Heart right ventricle (tissue), 16 donors: ENCODE results near the gene CEP104. TPM values are rescaled to one million over a fixed set of nuclear protein-coding genes. Genes with fewer than 3 reads are reported as not detected.

Source experiments
- ATAC-seq, 8 donors: fragments of 200-7000 bp; cut with Tn5 transposase; one replicate each; pipeline ENCODE4 v1.9.1; 2020; ENCODE audit warnings: mild to moderate bottlenecking in 8 of 8, moderate library complexity in 8 of 8, moderate number of reproducible peaks in 1 of 8
- DNase-seq, 2 donors: peaks; one replicate each; pipeline ENCODE4 v3.0.0-alpha.2; 2020
- H3K27ac ChIP-seq, 10 donors: fragments of 200-600 bp; sonication (generic) in 2 of 10; one replicate each; pipeline versions ENCODE4 v1.5.0 to v1.8.0; 2020 to 2022; ENCODE audit warnings: mild to moderate bottlenecking in 3 of 10
- H3K27me3 ChIP-seq, 7 donors: fragments of 200-600 bp; one replicate each; pipeline ENCODE4 v1.8.0; 2021 to 2022; ENCODE audit warnings: mild to moderate bottlenecking in 2 of 7
- H3K36me3 ChIP-seq, 9 donors: fragments of 200-600 bp; sonication (generic) in 1 of 9; one replicate each; pipeline versions ENCODE4 v1.5.0 to v1.8.0; 2020 to 2022; ENCODE audit warnings: mild to moderate bottlenecking in 2 of 9
- H3K4me1 ChIP-seq, 9 donors: fragments of 200-600 bp; sonication (generic) in 1 of 9; one replicate each; pipeline versions ENCODE4 v1.5.0 to v1.8.0; 2020 to 2022; ENCODE audit warnings: mild to moderate bottlenecking in 4 of 9
- H3K4me3 ChIP-seq, 10 donors: fragments of 200-600 bp; sonication (generic) in 2 of 10; one replicate each; pipeline versions ENCODE4 v1.5.0 to v1.8.0; 2020 to 2022; ENCODE audit warnings: mild to moderate bottlenecking in 7 of 10, moderate library complexity in 2 of 10
- H3K9me3 ChIP-seq, 11 donors: fragments of 200-600 bp in 10 of 11; sonication (generic) in 2 of 11; one replicate each; pipeline versions ENCODE4 v1.5.0 to v1.8.0; 2013 to 2022; ENCODE audit warnings: mild to moderate bottlenecking in 2 of 11, control low read depth in 1 of 11, moderate library complexity in 1 of 11
- WGBS, 2 donors: extraction: QIAGEN DNeasy Blood & Tissue Kit; methylation state at CpG; one replicate each; pipeline ENCODE4 v1.1.7; 2013; ENCODE audit warnings: inconsistent platforms in 1 of 2; 5-methylcytosine and 5-hydroxymethylcytosine counted together
- intact Hi-C, 10 donors: fragments of 100-400 bp; cut with DNase I; formaldehyde crosslinking; loops; one replicate each; pipeline versions ENCODE4 v1.11.1 to v1.14.2; 2022
- polyA plus RNA-seq, 2 donors: library from polyadenylated mRNA; stranded (reverse); fragments of 200-250 nt; gene quantifications; one replicate each; pipeline ENCODE4 v1.2.3, GENCODE V29; 2013
- total RNA-seq, 10 donors: library from RNA; stranded (reverse); fragmentation: NEBNext Ultra II Directional in 3 of 10; extraction: Animal tissue kit (Norgen Biotek cat#: 25700) in 3 of 10; gene quantifications; one replicate each; pipeline versions ENCODE4 v1.2.1 to v1.2.4, GENCODE V29; 2021 to 2023
- TF ChIP-seq, protein P1 (sequence below), 9 donors: fragments of 200-600 bp; sonication (generic) in 2 of 9; IDR thresholded peaks; one replicate each; pipeline versions ENCODE4 v1.5.0 to v1.8.0; 2021 to 2022; ENCODE audit warnings: antibody characterized with exemption in 9 of 9, mild to moderate bottlenecking in 5 of 9, moderate library complexity in 1 of 9
- donor health status: Arrhythmogenic right ventricular cardiomyopathy.
- donor health status: ischemic (EF 13 %, LVEDD 7.1; RV severe dilation, severe dysfunction).
- donor health status: healthy with polysubstance abuse.
- donor health status: DM: no; HTN: yes; CAD: no.
- donor health status: DM: no; HTN: no; CAD: no.
- donor health status: ischemic (EF 25% LVEDD 6.9; RV normal size, moderate dysfunction).
- donor health status: ischemic (EF 25% LVEDD 5.7; RV mildly dilated, moderate dysfunction).
- donor health status: healthy.
- donor health status: DM: yes; HTN: yes; CAD: no.
- donor health status: Ischemic cardiomyopathy.
- donor health status: ischemic (EF 35%, LVEDD 5.7; RV mildly dilated, moderate dysfunction).
- donor health status: nonischemic (EF 11% LVEDD 7.7; RV severe dilation, severe dysfunction).
- donor health status: DM: yes; HTN: yes; CAD: no.
- donor health status: PGD.
- donor health status: ischemic (EF 29% LVEDD 5.4; RV normal size, mild dysfunction).
- donor health status: nonischemic (EF 23%, LVEDD 6.1; RV moderate dilation, normal function).

CEP104 gene
- total and polyA plus RNA-seq, 12 donors: 4.9 to 42.9 (median 27.2) TPM

DNA sequence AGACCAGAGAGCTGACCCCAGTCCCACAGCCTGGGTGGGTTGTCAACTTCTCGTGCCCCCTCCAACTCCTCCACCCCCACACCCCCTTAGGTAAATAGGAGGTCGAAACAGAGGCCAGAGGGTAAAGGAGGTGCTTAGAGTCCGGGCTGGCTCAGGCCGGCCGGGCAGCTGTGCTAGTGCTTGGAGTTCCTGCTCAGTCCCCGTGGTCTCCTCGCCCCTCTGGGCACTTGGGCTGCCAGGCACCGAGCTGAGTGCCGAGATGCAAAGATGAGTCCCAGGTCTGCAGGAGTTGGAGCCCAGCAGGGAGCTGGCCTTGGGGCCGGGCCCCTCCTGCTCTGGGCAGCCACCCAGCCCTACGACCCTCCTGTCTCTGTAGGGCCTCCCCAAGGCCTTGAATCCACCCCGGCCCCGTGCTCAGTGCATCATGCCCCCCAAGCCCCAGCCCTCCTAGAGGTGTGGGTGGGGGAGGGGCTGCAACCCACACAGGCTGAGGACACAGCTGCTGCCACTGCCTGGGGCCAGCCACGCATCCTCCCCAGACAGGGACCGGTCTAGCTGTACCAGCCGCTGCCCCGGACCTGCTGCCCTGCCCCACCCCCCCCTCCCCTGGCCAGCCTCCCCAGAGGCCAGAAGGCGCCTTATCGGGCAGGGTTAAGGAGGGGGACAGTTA, 82.6 kb downstream of the CEP104 start:
- H3K27ac ChIP-seq: no peak overlapping the region
- no peak for DNase-seq
- H3K4me3 ChIP-seq: no peak overlapping the region
- no peaks in the 10 kb centered on the region for H3K9me3 ChIP-seq
- intact Hi-C loops: no loop called here
- peaks cover 0 to 23% (median 4%) of the 10 kb centered on the region in 7 donors for H3K27me3 ChIP-seq
- H3K36me3 ChIP-seq: peaks cover 0 to 20% (median 6%) of the 10 kb centered on the region in 9 donors
- TF ChIP-seq, protein P1, sequence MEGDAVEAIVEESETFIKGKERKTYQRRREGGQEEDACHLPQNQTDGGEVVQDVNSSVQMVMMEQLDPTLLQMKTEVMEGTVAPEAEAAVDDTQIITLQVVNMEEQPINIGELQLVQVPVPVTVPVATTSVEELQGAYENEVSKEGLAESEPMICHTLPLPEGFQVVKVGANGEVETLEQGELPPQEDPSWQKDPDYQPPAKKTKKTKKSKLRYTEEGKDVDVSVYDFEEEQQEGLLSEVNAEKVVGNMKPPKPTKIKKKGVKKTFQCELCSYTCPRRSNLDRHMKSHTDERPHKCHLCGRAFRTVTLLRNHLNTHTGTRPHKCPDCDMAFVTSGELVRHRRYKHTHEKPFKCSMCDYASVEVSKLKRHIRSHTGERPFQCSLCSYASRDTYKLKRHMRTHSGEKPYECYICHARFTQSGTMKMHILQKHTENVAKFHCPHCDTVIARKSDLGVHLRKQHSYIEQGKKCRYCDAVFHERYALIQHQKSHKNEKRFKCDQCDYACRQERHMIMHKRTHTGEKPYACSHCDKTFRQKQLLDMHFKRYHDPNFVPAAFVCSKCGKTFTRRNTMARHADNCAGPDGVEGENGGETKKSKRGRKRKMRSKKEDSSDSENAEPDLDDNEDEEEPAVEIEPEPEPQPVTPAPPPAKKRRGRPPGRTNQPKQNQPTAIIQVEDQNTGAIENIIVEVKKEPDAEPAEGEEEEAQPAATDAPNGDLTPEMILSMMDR (IDR thresholded peaks at IDR 0.05): no peak
- WGBS, 2 donors: 63 to 70% methylated on average over 19 of the region's 19 CpGs
- peaks cover 22 to 63% (median 40%) of the 10 kb centered on the region in 9 donors for H3K4me1 ChIP-seq
- ATAC-seq: no peak

DNA sequence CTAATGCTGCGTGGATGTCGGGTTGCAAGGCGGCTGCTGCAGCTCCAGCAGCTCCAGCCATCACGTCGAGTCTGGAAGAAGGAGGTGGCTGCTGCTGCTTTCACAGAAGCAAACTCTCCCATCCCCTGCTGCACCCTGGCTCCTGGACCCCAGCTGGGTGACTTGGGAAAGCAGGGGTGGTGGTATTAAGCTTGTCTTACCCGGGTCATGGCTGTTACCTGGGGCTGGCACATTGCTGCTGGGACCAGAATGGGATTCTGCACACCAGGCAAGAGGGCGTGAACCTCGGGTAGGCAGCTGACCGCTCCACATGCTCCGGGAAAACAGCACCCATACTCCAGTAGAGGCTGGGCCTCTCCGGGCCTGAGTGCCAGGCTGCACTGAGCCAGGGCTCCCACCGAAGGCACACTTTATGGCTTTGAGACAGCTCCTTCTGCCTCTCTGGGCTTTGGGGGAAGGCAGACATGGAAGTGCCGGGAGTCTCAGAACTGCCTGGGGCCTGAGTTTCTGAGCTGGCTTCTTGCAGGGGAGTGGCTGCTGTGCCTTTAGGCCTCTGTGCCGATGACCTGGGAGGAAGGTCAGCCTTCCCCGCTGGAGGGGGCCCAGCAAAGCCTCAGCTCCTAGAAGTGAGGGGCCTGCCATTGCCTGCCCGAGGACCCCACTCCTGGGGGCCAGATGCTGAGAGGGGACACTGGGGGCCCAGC, 83.3 kb downstream of the CEP104 start:
- no peak for DNase-seq
- intact Hi-C loops: no loop called here

DNA sequence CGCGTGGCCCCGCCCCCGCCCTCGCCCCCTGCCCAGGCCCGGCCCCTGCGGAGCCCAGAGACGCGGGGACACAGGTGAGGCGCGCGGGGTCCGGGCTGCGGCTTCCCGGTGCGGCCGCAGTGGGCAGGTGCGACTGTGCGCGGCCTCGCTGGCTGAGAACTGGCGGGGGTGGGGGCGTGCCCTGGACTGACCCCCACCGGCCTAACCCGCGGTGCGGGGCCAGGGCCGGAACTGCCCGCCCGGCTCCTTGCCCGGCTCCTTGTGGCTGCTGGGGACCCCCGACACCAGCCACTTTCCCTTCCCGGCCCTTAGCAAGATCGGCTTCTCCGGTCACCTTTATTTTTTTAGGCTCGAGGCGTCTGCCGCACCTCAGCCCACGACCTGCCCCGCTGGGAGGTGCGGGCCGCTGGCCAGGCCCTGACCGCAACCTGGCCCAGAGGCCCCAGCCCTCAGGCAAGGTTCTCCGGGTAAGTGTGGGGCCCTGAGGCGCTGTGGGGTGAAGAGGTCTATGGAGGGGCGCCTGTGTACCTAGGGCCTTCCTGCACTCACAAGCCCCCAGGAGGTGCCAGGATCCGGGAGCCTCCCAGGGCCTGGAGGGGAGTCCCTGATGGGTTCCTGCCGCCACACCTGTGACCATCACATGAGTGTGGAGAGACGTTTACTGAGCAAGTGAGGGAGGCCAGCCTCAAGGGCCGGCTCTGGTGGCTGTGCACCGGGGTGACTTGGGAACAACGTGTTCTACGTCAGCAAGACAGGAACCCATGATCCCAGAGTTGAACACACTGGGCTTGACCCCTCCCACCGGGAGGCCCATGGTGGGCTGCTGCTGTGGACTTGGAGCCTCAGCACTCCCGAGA, 84.1 kb downstream of the CEP104 start, which contains the start of gene SMIM1:
SMIM1 (plus strand) TSS at position 35 of the 857 bp plus-strand sequence. CDS start 2,625 bp downstream, outside the sequence.
- intact Hi-C loops: no loop called here
- TF ChIP-seq, protein P1 (IDR thresholded peaks at IDR 0.05): no peak
- H3K27ac ChIP-seq: peak within 1 kb of the TSS in 9 of 10 donors; percentile 59 to 78 (median 70)
- peaks cover 0 to 23% (median 4%) of the 10 kb centered on the region in 7 donors for H3K27me3 ChIP-seq
- peak within 1 kb of the TSS; percentile 51 to 82 (median 60) for H3K4me3 ChIP-seq
- peaks cover 22 to 55% (median 40%) of the 10 kb centered on the region in 9 donors for H3K4me1 ChIP-seq
- ATAC-seq: peak in 5 of 8 donors; percentile 1 to 11 (median 5)
- DNase-seq: no peak
- H3K36me3 ChIP-seq: peaks cover 0 to 5% (median 0%) of the 10 kb centered on the region in 9 donors
- H3K9me3 ChIP-seq: no peaks in the 10 kb centered on the region
- 15 to 16% methylated on average over 50 to 55 of the region's 55 CpGs for WGBS, 2 donors

More for the DNA sequence above, 83.3 kb downstream of the CEP104 start:
- H3K9me3 ChIP-seq: no peaks in the 10 kb centered on the region
- peak overlapping the region in 5 of 10 donors; percentile 3 to 78 (median 70) for H3K27ac ChIP-seq
- H3K4me1 ChIP-seq: peaks cover 22 to 57% (median 40%) of the 10 kb centered on the region in 9 donors
- TF ChIP-seq, protein P1 (IDR thresholded peaks at IDR 0.05): no peak
- no peak overlapping the region for H3K4me3 ChIP-seq
- H3K27me3 ChIP-seq: peaks cover 0 to 23% (median 4%) of the 10 kb centered on the region in 7 donors
- no peak for ATAC-seq
- whole genome bisulfite sequencing, 2 donors: 79 to 84% methylated on average over 16 of the region's 16 CpGs
- H3K36me3 ChIP-seq: peaks cover 0 to 13% (median 0%) of the 10 kb centered on the region in 9 donors
